H1 (cell line): Measurements from ENCODE around the gene TMEM44. TPM values are rescaled to one million over a fixed set of nuclear protein-coding genes. Genes with fewer than 3 reads are reported as not detected.

Source experiments
- CTCF ChIA-PET: fragments of 300-600 bp; sonication (Branson Sonifier 250); formaldehyde crosslinking; loops from one replicate; lab custom pipeline; 2021; ENCODE audit not compliant: partially characterized antibody; lab: Charles Lee
- POLR2A ChIA-PET: fragments of 300-600 bp; sonication (Branson Sonifier 250); formaldehyde crosslinking; loops from one replicate; lab custom pipeline; 2021; ENCODE audit warnings: inconsistent platforms; ENCODE audit not compliant: partially characterized antibody; lab: Charles Lee
- DNase-seq, 2 experiments: peaks; one replicate each; pipeline versions ENCODE4 v3.0.0 to v3.0.0-alpha.2; 2010 to 2022; ENCODE audit warnings: low spot score in 2 of 2, low read depth in 1 of 2, mixed read lengths in 1 of 2
- FAIRE-seq: peaks from 2 replicates; lab custom pipeline; 2011; peaks lifted over from hg19 to GRCh38; lab: Jason Lieb, UNC
- H2AFZ ChIP-seq: 2 replicates; pipeline ENCODE4 v1.8.1; 2012; ENCODE audit warnings: low read length, inconsistent platforms
- H2AK5ac ChIP-seq: 2 replicates; pipeline ENCODE4 v1.6.1; 2013; ENCODE audit warnings: low read depth, low read length
- H2BK120ac ChIP-seq: replicated peaks from 2 replicates; pipeline ENCODE3; 2013; ENCODE audit warnings: low read depth, low read length, inconsistent platforms
- H2BK12ac ChIP-seq: 2 replicates; pipeline ENCODE4 v1.6.1; 2013; ENCODE audit warnings: low read depth, low read length
- H2BK15ac ChIP-seq: 2 replicates; pipeline ENCODE4 v1.6.1; 2013; ENCODE audit warnings: low read length
- H2BK20ac ChIP-seq: 2 replicates; pipeline ENCODE4 v1.6.1; 2013; ENCODE audit warnings: low read length
- H2BK5ac ChIP-seq: 2 replicates; pipeline ENCODE4 v1.6.1; 2013; ENCODE audit warnings: low read depth, low read length
- H3K14ac ChIP-seq: 2 replicates; pipeline ENCODE4 v1.6.1; 2013; ENCODE audit warnings: inconsistent platforms; ENCODE audit not compliant: insufficient read length
- H3K18ac ChIP-seq: 2 replicates; pipeline ENCODE4 v1.6.1; 2013; ENCODE audit warnings: low read length; ENCODE audit errors: extremely low read depth
- H3K23ac ChIP-seq: 2 replicates; pipeline ENCODE4 v1.6.1; 2013; ENCODE audit warnings: inconsistent platforms; ENCODE audit not compliant: insufficient read length
- H3K23me2 ChIP-seq: 2 replicates; pipeline ENCODE4 v1.6.1; 2013; ENCODE audit warnings: low read depth, low read length
- H3K27ac ChIP-seq: 2 replicates; pipeline ENCODE4 v1.6.1; 2011; ENCODE audit warnings: low read depth, low read length, inconsistent platforms
- H3K27me3 ChIP-seq, 4 experiments: replicated peaks in 1 of 4; 1 replicate in 1 of 4; 2 replicates in 3 of 4; pipeline versions ENCODE4 v1.6.1 to v1.8.1; 2011 to 2013; ENCODE audit warnings: low read length in 3 of 4, mild to moderate bottlenecking in 3 of 4, inconsistent platforms in 2 of 4, mixed read lengths in 2 of 4, moderate library complexity in 1 of 4; ENCODE audit not compliant: control insufficient read depth in 3 of 4, insufficient read depth in 3 of 4; ENCODE audit errors: extremely low read depth in 1 of 4
- H3K36me3 ChIP-seq, 4 experiments: 2 replicates each; pipeline versions ENCODE4 v1.6.1 to v1.8.1; 2011 to 2013; ENCODE audit warnings: mild to moderate bottlenecking in 4 of 4, low read length in 3 of 4, moderate library complexity in 2 of 4, control low read depth in 1 of 4, inconsistent platforms in 1 of 4; ENCODE audit not compliant: insufficient read depth in 4 of 4, control insufficient read depth in 2 of 4
- H3K4ac ChIP-seq: replicated peaks from 2 replicates; pipeline ENCODE3; 2013; ENCODE audit warnings: low read length, low read depth, mixed read lengths, inconsistent platforms; ENCODE audit not compliant: insufficient read length
- H3K4me1 ChIP-seq, 4 experiments: replicated peaks in 1 of 4; 1 replicate in 1 of 4; 2 replicates in 3 of 4; pipeline versions ENCODE4 v1.6.1 to v1.8.1; 2011 to 2013; ENCODE audit warnings: low read length in 3 of 4, inconsistent platforms in 2 of 4, mixed read lengths in 1 of 4; ENCODE audit not compliant: insufficient read depth in 4 of 4, control insufficient read depth in 3 of 4
- H3K4me2 ChIP-seq, 2 experiments: 2 replicates each; pipeline versions ENCODE4 v1.6.1 to v1.8.1; 2011 to 2013; ENCODE audit warnings: low read depth in 2 of 2, low read length in 2 of 2, control low read depth in 1 of 2, inconsistent platforms in 1 of 2, mild to moderate bottlenecking in 1 of 2; ENCODE audit not compliant: insufficient read depth in 1 of 2
- H3K4me3 ChIP-seq, 4 experiments: fragments of 200-600, 300-600 bp in 1 of 4; sonication (generic), shearing (Covaris generic), sonication (Bioruptor Twin) in 1 of 4; 2 replicates each; pipeline versions ENCODE4 v1.5.1 to v1.8.1; 2011 to 2016; ENCODE audit warnings: low read length in 4 of 4, low read depth in 3 of 4, control low read depth in 2 of 4, inconsistent platforms in 2 of 4, mild to moderate bottlenecking in 2 of 4, mixed read lengths in 1 of 4, moderate library complexity in 1 of 4; ENCODE audit not compliant: insufficient read depth in 2 of 4; ENCODE audit errors: extremely low read depth in 1 of 4
- H3K56ac ChIP-seq: replicated peaks from 2 replicates; pipeline ENCODE3; 2013; ENCODE audit warnings: low read depth, mild to moderate bottlenecking, mixed read lengths, low read length, inconsistent platforms; ENCODE audit not compliant: insufficient read length
- H3K79me1 ChIP-seq: 2 replicates; pipeline ENCODE4 v1.6.1; 2013; ENCODE audit warnings: low read depth, low read length, control low read depth
- H3K79me2 ChIP-seq, 2 experiments: 2 replicates each; pipeline versions ENCODE4 v1.6.1 to v1.8.1; 2012 to 2013; ENCODE audit warnings: low read length in 2 of 2, mild to moderate bottlenecking in 2 of 2, inconsistent platforms in 1 of 2; ENCODE audit not compliant: insufficient read depth in 2 of 2, control insufficient read depth in 1 of 2
- H3K9ac ChIP-seq, 4 experiments: replicated peaks in 1 of 4; 1 replicate in 1 of 4; 2 replicates in 3 of 4; pipeline versions ENCODE4 v1.6.1 to v1.8.1; 2011 to 2013; ENCODE audit warnings: low read depth in 3 of 4, low read length in 3 of 4, control low read depth in 2 of 4, mild to moderate bottlenecking in 2 of 4, moderate library complexity in 2 of 4, inconsistent platforms in 1 of 4; ENCODE audit errors: extremely low read depth in 1 of 4
- H3K9me3 ChIP-seq, 2 experiments: 2 replicates each; pipeline versions ENCODE4 v1.6.1 to v1.8.1; 2012 to 2013; ENCODE audit warnings: mild to moderate bottlenecking in 2 of 2, moderate library complexity in 2 of 2, control low read depth in 1 of 2, inconsistent platforms in 1 of 2, low read depth in 1 of 2, low read length in 1 of 2, mixed read lengths in 1 of 2; ENCODE audit not compliant: insufficient read depth in 2 of 2
- H4K20me1 ChIP-seq, 2 experiments: replicated peaks in 1 of 2; 2 replicates each; pipeline versions ENCODE3 to v1.8.1; 2011 to 2013; ENCODE audit warnings: inconsistent platforms in 2 of 2, low read length in 2 of 2, mild to moderate bottlenecking in 1 of 2; ENCODE audit not compliant: insufficient read depth in 2 of 2, control insufficient read depth in 1 of 2
- H4K5ac ChIP-seq: 2 replicates; pipeline ENCODE4 v1.6.1; 2013; ENCODE audit warnings: low read length, low read depth, mixed read lengths, inconsistent platforms; ENCODE audit not compliant: insufficient read length
- H4K8ac ChIP-seq: 2 replicates; pipeline ENCODE4 v1.8.0; 2013; ENCODE audit warnings: mild to moderate bottlenecking, moderate library complexity, low read length, inconsistent platforms; ENCODE audit not compliant: insufficient read depth; ENCODE audit errors: extremely low read depth
- H4K91ac ChIP-seq: replicated peaks from 2 replicates; pipeline ENCODE3; 2013; ENCODE audit warnings: low read length, mixed read lengths, inconsistent platforms; ENCODE audit not compliant: insufficient read length
- ATF3 ChIP-seq: IDR thresholded peaks from 2 replicates; pipeline ENCODE4 v1.6.1; 2011; ENCODE audit warnings: low read depth, mild to moderate bottlenecking, low read length; ENCODE audit not compliant: insufficient read depth
- BCL11A ChIP-seq, 2 experiments: IDR thresholded peaks; one replicate each; pipeline ENCODE4 v1.6.1; 2011; ENCODE audit warnings: low read depth in 2 of 2, low read length in 2 of 2, mild to moderate bottlenecking in 2 of 2
- BRCA1 ChIP-seq: IDR thresholded peaks from 2 replicates; pipeline ENCODE4 v1.6.1; 2012; ENCODE audit warnings: low read depth, low read length, improper control_type of control experiment
- CEBPB ChIP-seq: IDR thresholded peaks from 2 replicates; pipeline ENCODE4 v1.6.1; 2012; ENCODE audit warnings: low read depth, low read length
- CHD1 ChIP-seq: IDR thresholded peaks from 2 replicates; pipeline ENCODE4 v1.6.1; 2012; ENCODE audit warnings: low read depth, low read length, improper control_type of control experiment
- EZH2 ChIP-seq: fragments of 200-600 bp; sonication (generic); IDR thresholded peaks from 2 replicates; pipeline ENCODE4 v1.7.1; 2012; ENCODE audit warnings: low read depth, mild to moderate bottlenecking, moderate library complexity, low read length, inconsistent platforms; ENCODE audit not compliant: severe bottlenecking
- FOSL1 ChIP-seq: IDR thresholded peaks from 2 replicates; pipeline ENCODE4 v1.6.1; 2011; ENCODE audit warnings: mild to moderate bottlenecking, low read depth, low read length, moderate library complexity; ENCODE audit not compliant: insufficient read depth
- NANOG ChIP-seq: IDR thresholded peaks from 2 replicates; pipeline ENCODE4 v1.6.1; 2011; ENCODE audit warnings: low read length, low read depth, mild to moderate bottlenecking, inconsistent platforms; ENCODE audit not compliant: insufficient read depth, poor library complexity, severe bottlenecking
- POLR2AphosphoS5 ChIP-seq: IDR thresholded peaks from 2 replicates; pipeline ENCODE4 v1.6.1; 2011; ENCODE audit warnings: low read depth, low read length
- SP4 ChIP-seq: IDR thresholded peaks from 2 replicates; pipeline ENCODE4 v1.6.1; 2012; ENCODE audit warnings: low read length, inconsistent platforms
- ZNF274 ChIP-seq: IDR thresholded peaks from 2 replicates; pipeline ENCODE4 v1.7.0; 2012; ENCODE audit warnings: low read length, borderline replicate concordance; ENCODE audit errors: extremely low read depth
- WGBS, 2 experiments: shearing (Covaris generic) in 1 of 2; methylation state at CpG; one replicate each; pipeline versions ENCODE4 v1.1.6 to v1.1.7; 2013 to 2015; ENCODE audit warnings: low lambda C conversion rate in 2 of 2, mixed read lengths in 2 of 2, inconsistent platforms in 1 of 2, low coverage in 1 of 2, missing lambda C conversion rate in 1 of 2; ENCODE audit not compliant: insufficient replicate concordance in 2 of 2, insufficient coverage in 1 of 2, insufficient read length in 1 of 2; ENCODE audit errors: extremely low coverage in 1 of 2, missing lambda C conversion rate in 1 of 2; 5-methylcytosine and 5-hydroxymethylcytosine counted together
- polyA plus RNA-seq, 7 experiments: library from polyadenylated mRNA; depleted of rRNA in 3 of 7; stranded (reverse) in 5 of 7; unstranded in 2 of 7; fragments of >200 nt in 5 of 7; fragments of 200-250 nt in 2 of 7; gene quantifications; 1 replicate in 5 of 7; 2 replicates in 1 of 7; 4 replicates in 1 of 7; pipeline versions ENCODE4 v1.2.1 to v1.2.3, GENCODE V29; 2011 to 2013; ENCODE audit warnings: missing spikeins in 2 of 7, mixed read lengths in 2 of 7
- total RNA-seq: library from RNA; stranded (reverse); fragmentation: NEBNext Ultra II Directional; extraction: Animal tissue kit (Norgen Biotek cat#: 25700); gene quantifications from 2 replicates; pipeline ENCODE4 v1.2.1, GENCODE V29; 2021

TMEM44 gene
- total and polyA plus RNA-seq, 2 of the 8 experiments (the other 6 are each of a cell fraction or from before 2014, with no cell fraction given), result 14.0 to 16.7 TPM

- no peak overlapping the region for H3K4ac ChIP-seq
- POLR2A ChIA-PET, result no interaction called here
- H3K9ac ChIP-seq, result no peak overlapping the region
Observed at GRCh38 chr3:194554473-194555123, 78.6 kb downstream of the TMEM44 start.

More at GRCh38 chr3:194554473-194555123, 78.6 kb downstream of the TMEM44 start:
- H2BK5ac ChIP-seq, result no peak overlapping the region
- H4K8ac ChIP-seq, result no peak overlapping the region
- TF ChIP-seq FOSL1, result no peak
- TF ChIP-seq BRCA1, result no peak
- no peak for TF ChIP-seq ATF3
- no peak for TF ChIP-seq BCL11A (IDR thresholded peaks at IDR 0.05; ENCODE audit: low read depth in 2 of 2, low read length in 2 of 2)
- TF ChIP-seq CHD1, result no peak
- no peak for TF ChIP-seq NANOG
- TF ChIP-seq POLR2AphosphoS5, result no peak
- no peak for TF ChIP-seq CEBPB
- no peak for TF ChIP-seq SP4
- no peak for TF ChIP-seq EZH2
- no peak for TF ChIP-seq ZNF274
- H2BK120ac ChIP-seq, result no peak overlapping the region
- WGBS, 2 experiments, result 87% methylated on average over 10 of the region's 10 CpGs; no CpG with 5 or more reads in 1 of the 2 experiments
- H2BK15ac ChIP-seq, result no peak overlapping the region
- no peaks in the 10 kb centered on the region for H3K27me3 ChIP-seq
- H3K4me2 ChIP-seq, result no peak overlapping the region
- H3K9me3 ChIP-seq, result no peaks in the 10 kb centered on the region
- H3K36me3 ChIP-seq, result no peaks in the 10 kb centered on the region
- H3K4me1 ChIP-seq, result peaks cover 0 to 8% (median 2%) of the 10 kb centered on the region in 4 experiments; a peak in 3 of 7 replicates
- CTCF ChIA-PET, result interaction anchor here (1.1 kb wide), 1 partner anchor 41 kb away, joined by 3 read pairs; no protein-coding TSS in a partner anchor
- H4K20me1 ChIP-seq, result no peaks in the 10 kb centered on the region
- no peak overlapping the region for H3K4me3 ChIP-seq
- H2BK20ac ChIP-seq, result no peak overlapping the region
- no peaks in the 10 kb centered on the region for H3K23me2 ChIP-seq
- no peak overlapping the region for H2AFZ ChIP-seq
- no peak overlapping the region for H3K23ac ChIP-seq
- DNase-seq (no peak), FAIRE-seq (no peak)
- no peak overlapping the region for H3K56ac ChIP-seq
- H4K91ac ChIP-seq, result no peak overlapping the region
- H2AK5ac ChIP-seq, result no peak overlapping the region
- H3K27ac ChIP-seq, result no peak overlapping the region
- no peaks in the 10 kb centered on the region for H3K79me1 ChIP-seq
- no peak overlapping the region for H3K18ac ChIP-seq
- H3K79me2 ChIP-seq, result no peaks in the 10 kb centered on the region
- no peak overlapping the region for H2BK12ac ChIP-seq
- no peak overlapping the region for H4K5ac ChIP-seq
- H3K14ac ChIP-seq, result no peak overlapping the region
